ENCODE measurements around the gene LCNL1.
A peak's percentile ranks its signal among the peaks of the same experiment; 100 is the strongest.

The LCNL1 gene

DNA sequence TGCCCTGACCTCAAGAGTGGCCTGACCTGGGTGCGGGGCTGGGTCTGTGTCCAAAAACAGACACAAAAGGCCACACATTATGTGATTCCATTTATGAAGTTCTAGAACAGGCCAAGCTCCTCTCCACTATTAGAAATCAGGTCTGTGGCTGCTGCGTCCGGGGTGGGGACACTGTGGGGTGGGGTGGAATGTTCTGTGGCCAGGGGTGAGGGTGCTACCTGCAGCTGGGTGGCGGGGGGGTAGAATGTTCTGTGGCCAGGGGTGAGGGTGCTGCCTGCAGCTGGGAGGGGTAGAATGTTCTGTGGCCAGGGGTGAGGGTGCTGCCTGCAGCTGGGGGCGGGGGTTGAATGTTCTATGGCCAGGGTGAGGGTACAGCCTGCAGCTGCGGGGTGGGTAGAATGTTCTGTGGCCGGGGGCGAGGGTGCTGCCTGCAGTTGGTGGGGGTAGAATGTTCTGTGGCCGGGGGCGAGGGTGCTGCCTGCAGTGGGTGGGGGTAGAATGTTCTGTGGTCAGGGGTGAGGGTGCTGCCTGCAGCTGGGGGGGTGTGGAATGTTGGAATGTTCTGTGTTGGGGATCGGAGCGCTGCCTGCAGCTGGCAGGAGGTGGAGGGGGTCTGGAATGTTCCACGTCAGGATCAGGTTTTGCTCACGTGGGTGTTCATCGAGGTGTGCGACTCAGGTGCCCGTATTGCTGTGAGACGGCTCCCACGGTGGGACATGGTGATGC, 22.4 kb upstream of the LCNL1 start:
- peak in 2 of 5 experiments; percentile 57 to 62 for DNase-seq

DNA sequence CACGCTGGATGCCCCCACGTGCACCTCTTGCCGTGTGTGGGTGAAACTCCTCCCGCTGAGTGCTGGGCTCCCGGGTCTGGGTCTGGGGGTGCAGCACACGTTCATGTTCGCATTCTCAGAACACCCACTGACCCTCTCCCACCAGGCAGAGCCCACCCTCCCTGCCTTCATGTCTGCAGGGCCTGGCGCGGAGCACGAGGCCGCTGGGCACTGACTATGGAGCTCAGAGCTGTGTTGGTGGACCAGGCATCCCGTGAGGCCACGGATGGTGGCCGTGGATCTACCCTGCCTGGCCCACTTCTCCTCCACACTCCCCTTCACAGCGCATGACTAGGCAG, 21.9 kb upstream of the LCNL1 start:
- DNase-seq, result no peak

DNA sequence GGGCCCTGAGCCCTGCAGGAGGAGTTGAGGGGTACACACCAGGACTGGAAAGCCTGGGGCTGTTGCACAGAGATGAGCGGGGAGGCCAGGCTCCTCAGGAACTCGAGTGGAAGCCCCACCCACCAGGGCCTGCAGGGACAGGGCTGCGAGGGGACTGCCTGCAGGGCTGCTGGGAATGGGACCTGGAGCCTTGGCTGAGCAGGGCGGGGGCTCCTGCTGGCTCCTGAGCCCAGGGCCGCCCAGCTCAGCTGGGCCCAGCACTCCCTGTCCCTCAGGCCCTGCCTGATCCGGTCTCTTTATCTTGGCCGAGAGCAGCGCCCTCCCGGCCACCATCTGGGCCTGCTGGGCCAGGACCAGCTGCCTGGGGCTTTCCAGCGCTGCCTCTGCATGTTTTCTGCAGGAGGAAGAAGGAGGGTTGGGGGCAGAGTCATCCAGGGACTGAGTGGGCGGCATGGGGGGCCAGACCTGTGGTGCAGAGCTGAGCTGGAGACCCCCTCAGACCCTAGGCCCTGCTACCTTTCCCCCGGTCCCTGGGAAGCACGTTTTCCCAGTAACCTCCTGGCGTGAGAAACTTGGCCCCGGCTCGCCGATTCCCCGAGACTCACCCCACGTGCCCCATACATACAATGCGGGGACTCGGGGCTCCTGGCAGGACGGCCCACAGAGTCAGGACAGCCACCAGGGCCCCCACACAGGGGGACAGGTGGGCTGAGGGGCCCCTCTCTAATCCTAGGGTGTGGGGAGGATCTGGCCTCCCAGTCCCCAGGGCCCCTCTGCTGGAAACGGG, 21.3 kb upstream of the LCNL1 start:
- DNase-seq, result no peak

DNA sequence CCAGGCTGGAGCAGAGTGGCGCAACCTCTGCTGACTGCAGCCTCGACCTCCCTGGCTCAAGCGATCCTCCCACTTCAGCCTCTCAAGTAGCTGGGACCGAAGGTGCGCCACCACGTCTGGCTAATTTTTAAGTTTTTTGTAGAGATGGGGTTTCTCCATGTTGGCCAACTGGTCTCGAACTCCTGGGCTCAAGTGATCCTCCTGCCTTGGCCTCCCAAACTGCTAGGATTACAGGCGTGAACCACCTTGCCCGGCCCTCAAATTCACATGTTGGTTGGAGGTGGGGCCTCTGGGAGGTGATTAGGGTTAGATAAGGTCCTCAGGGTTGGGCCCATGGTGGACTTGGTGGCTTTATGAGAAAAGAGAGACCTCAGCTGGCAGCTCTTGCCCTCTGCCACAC, 20.6 kb upstream of the LCNL1 start:
- no peak for DNase-seq

DNA sequence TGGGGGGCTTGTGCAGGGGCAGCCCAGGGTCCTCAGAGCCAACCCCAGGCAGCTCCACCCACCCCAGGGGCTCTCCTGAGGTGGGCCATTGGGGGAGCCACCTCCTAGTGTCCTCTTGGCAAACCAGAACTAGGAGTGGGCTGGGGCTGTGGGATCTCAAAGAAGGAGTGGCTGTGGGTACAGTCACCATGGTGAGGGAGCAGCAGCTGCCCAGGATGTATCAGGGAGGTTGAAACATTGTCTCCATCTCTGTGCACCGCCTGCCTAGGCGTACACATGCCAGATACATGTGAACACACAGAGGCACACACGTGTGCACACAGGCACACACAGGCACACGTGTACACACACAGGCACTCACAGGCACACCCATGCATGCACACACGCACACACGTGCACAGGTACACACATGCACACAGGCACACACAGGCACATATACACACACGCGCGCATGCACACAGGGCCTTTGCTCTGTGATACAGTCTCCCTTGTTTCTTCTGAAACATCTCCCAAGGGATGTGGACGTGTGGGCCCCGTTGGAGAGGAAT, 20.0 kb upstream of the LCNL1 start:
- DNase-seq, result no peak

DNA sequence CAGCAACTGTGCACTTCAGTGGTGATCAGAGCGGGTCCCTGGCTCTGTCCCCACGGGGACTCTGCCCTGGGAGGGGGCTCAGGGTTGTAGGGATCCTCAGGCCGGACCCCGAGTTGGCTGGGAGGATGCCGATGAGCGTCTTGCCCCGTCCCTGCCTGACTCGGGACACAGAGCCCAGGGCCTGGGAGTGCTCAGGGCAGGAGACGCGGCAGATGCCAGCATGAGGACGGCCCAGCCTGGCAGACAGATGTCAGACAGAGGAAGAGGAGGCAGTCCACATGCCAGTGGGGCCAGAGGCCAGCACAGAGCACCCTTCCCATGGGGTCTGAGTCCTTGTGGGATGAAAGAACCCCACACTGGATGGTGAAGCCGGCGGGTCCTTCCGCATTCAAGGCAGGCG, 19.5 kb upstream of the LCNL1 start:
- no peak for DNase-seq

DNA sequence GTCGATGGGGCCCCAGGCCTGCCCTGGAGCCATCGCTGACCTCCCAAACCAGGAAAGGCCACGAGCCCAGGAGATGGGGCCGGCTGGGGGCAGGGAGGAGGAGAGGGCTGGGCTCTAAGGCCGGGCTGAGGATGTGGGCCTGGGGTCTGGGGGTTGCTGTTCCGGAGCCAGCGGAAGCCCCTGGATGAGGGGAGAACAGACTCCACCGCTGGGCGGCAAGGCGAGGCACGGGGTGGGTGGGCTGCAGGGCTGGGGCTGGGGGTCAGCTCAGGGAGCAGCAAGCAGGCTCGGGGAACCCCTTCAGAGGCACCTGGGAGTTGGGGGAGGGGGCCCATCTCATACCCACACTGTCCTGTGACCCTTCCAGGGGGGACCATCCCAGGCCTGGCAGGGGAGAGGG, 19.0 kb upstream of the LCNL1 start:
- DNase-seq, result no peak

DNA sequence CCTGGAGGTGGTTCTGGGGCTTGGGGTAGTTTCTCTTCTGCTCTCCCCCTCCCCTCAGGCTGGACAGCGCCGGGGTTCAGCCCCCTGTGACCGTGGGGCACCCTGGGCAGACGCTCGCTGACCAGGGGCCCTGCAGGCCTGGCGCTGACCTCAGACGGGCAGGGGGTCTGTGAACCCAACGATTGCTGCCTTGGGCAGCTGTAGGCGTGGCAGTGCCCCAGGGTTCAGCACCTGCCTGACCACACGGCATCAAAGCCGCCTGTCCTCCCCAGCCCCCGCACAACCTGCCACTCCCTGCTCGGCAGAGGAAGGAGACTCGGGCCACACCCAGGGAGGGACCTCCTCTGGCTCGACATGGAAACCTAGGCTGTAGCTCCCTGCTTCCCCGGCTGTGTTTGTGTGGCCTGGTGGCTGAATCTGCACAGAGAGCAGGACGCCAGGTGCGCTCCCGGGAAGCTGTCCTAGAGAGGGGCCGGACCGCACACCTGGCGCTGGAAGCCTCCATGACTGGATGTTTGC, 18.6 kb upstream of the LCNL1 start:
- no peak for DNase-seq

DNA sequence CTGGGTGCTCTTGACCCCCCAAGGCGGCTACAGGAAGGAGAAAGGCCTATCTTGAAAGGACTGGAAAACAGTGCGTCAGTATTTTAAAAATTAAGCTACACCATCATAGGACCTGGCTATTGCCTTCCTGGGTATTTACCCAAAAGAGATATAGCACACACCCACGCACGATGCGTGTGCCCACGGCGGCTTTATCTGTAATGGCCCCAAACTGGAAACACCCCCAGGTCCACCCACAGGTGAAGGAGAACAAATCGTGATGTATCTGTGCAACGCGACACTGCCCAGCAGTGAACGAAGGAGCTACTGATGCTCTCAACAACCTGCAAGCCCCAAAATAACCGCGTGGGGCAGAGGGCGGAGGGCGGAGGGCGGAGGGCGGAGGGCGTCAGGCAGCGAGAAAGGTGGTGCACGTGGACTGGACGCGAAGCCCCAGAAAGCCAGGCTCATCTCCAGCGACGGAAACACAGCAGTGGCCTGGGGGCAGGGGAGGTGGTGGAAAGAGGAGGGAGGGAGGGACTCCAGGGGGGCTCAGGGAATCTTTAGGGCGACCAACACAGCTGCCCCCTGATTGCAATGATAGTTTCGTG, 17.9 kb upstream of the LCNL1 start:
- DNase-seq, result no peak

DNA sequence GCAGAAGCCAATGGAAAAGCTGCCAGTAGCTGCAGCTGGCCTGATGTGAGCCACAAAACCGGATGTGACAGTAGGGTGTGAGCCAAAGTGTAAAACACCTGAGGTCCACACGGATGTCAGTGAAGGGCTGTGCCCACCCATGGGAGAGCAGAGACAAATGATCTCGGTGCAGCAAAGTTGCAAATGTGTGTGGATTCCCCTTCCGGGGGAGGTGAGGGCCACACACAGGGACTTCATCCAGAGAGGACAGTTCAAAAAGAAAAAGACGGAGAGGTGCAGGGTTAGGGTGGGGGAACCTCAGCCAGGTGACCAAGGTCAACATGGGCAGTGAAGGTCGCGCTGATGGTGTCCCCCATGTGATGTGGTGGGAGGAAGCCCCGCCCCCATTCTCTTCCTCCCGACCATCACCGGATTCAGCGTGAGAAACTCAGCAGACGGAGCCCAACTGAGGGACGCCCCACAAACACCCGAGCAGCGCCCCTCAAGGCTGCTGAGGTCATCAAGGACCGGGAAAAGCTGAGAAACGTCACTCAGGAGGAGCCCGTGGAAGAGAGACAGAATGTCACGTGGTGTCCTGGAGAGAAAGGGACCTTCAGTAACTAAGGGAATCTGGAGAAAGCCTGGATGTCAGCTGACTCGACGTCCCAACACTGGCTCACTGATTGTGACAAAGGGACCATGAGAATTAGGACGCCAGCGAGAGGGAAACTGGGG, 16.9 kb upstream of the LCNL1 start:
- DNase-seq, result peak in 2 of 5 experiments; percentile 63 to 76

DNA sequence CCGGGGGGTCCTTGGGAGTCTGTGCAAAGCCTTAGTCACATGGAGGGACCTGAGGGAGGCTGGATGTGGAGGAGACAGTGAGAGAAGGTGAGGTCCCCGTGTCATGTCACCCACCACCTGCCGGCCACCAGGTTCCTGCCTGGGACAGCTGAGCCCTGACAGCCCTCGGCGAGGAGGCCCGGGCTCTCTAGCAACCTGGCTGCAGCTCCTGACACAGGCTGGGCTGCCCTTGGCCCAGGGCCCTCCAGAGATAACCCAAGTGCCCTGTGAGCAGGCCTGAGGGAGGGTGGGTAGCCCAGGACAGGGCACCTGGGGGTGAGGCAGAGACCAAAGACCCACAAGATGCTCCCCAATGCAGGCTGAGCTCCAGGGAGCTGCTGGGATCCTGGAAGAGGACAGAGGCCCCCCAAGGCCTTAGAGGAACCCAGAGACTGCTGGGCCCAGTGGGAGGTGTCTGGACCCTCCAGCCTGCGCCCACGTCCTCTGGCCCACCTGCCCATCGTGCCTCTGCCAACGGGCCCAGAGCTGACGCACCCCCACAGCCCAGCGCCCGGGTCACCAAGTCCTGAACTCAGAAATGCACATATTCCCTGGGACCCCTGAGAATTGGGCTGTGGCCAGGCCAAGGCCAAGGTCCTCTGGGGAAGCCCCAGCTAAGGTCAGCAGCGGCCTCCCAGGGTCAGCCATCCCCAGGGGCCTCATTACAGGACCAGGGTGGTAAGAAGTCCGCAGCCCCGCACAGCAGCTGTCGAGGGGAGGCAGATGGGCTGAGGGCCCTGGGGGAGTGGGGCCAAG, 14.3 kb upstream of the LCNL1 start:
- DNase-seq, result no peak

DNA sequence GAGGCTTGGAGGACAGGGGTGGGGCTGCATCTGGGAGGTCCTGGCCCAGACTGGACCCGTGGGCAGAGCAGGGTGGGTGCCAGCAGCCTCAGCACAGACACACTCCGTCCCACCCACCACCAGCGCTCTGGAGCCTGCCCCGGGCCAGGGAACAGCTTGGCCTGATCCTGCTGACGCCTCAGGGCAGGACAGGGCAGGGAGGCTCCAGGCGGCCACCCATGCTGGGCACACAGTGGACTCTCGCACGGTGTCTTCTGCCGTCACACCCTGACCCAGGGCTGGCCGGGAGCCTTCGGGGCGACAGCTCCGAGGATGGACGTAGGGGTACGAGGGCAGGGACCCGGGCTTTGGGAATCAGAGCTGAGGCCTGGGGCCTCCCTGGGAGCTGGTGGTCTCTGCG, 13.6 kb upstream of the LCNL1 start:
- DNase-seq, result no peak

DNA sequence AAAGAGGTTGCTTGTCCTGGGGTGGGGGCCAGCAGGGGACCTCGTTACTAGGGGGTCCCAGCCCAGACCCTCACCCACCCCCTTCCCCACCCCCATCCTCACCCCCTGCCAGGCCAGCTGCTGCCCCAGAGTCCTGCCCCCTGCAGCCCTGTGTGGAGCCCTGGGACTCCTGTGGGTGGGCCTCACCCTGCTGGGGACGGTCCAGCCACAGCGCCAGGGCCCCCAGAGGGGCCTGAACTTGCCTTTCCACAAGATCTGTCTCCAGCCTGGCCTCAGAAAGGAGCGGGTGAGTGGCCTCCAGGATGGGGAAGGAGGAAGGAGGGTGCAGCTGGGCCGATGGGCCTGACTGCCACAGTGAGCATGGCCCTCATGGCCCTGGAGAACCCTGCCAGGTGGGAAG, 13.0 kb upstream of the LCNL1 start:
- no peak for DNase-seq

DNA sequence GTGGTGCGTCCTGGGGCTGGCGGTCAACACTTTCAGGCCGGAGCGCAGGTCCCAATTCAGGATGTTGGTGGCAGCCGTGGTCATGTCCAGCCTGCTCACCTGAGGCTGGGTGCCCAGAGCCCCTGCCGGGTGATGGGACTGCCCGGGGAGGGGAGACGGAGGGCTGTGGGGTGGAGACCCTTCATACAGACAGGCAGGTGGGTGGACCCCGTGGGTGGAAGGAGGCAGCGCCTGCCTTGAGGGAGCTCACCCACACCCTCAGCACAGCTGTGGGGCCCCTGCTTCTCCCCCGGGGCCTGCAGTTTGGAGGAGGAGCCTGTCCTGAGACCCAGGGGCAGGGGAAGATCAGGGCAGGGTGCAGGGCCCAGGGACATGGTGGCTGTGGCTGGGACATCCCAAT, 12.4 kb upstream of the LCNL1 start:
- DNase-seq, result no peak

DNA sequence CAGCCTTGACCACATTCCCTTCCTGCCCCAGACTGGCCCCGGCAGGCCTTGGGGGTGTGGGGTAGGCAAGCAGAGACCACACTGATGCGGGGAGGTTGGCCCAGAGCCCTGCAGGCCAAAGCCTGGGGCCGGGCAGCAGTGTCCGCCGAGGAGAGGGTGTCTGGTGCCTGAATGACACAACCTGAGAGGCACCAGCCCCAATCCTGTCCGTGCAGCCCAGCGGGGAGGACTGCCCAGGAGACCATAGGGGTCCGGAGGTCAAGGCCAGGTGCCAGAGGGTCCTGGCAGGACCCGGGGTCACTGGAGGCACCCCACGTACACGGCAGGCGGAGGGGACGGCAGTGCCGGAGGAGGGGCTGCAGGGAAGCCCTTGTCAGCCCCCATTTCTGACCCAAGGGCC, 11.0 kb upstream of the LCNL1 start:
- no peak for DNase-seq

DNA sequence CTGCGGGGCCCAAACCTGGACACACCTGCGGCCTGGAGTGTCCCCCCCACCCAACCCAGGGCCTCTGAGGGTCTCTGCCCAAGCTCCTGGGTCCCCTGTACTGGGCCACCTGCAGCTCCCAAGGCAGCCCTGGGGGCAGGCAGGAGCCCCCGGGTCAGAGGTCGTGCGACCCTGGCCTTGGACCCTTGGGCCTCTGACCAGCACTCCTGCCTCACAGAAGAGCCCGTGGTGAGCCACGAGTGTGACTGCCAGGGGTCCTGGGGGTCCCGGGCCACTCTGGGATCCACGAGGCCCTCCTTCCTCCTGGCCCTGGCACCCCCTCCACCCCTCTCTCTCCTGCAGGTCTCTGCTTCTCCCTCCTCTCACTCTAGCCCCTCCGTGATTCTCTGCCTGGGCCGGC, 10.5 kb upstream of the LCNL1 start:
- DNase-seq, result no peak

DNA sequence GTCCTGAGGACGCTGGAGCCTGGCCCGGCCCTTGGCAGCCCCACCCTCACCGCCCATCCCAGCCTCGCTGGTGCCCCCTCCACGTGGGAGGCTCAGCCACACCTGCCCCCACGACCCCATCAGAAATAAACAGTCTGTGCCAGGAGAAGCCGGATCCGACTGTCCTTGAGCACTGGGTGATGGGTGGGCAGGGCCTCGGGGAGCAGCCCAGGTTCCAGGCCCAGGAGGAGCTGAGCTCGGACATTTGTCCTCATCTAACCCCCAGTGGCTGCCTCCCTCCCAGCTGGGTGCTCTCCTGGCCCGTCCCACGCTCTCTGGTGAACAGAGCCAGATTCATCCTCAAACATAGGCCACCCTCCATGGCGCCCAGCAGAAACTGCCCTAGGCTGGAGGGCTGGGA, 10.1 kb upstream of the LCNL1 start:
- DNase-seq, result no peak

DNA sequence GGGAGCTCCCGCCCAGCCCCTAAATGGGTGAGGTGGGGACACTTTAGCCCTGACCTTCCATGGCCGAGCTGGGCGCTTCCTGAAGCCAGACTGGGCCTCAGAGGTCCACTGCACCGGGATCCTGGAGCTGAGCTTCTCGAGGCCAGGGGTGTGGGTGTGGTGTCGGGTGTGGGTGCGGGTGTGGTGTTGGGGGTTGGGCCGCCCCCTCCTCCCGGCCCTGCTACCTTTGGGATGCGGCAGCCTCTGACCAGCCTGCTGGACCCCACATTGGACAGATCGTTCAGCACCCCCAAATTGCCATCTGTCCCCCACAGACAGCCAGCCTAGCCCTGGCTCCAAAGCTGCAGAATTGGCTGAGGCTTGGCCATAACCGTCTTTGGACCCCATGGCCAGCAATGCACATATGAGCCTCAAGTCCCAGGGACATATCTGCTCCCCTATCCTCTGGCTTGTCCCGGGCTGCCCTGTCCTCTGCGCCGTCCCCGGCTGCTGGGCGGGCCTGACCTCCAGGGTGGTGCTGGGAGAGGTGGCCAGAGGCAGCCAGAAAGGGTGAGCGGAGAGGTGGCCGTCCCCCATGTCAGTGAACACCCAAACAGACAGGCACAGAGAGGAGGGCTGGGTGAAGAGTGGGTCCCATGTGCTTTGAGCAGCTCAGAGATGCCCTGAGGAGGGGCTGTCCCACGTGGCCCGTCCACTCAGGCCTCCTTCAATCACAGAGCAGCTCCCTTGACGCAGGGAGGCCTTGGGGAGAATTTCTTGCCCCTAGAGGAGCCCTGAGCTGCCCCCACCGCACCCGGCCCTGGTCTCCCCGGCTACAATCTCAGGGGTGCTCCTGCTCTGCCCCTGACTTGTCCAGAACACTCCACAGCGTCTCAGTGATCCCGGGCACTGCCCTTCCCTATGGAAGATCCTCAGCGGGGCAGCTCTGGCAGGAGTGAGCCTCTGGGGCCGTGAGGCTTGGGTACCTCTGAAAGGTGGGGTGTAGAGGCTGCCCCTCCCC, 8.9 kb upstream of the LCNL1 start:
- DNase-seq, result no peak

DNA sequence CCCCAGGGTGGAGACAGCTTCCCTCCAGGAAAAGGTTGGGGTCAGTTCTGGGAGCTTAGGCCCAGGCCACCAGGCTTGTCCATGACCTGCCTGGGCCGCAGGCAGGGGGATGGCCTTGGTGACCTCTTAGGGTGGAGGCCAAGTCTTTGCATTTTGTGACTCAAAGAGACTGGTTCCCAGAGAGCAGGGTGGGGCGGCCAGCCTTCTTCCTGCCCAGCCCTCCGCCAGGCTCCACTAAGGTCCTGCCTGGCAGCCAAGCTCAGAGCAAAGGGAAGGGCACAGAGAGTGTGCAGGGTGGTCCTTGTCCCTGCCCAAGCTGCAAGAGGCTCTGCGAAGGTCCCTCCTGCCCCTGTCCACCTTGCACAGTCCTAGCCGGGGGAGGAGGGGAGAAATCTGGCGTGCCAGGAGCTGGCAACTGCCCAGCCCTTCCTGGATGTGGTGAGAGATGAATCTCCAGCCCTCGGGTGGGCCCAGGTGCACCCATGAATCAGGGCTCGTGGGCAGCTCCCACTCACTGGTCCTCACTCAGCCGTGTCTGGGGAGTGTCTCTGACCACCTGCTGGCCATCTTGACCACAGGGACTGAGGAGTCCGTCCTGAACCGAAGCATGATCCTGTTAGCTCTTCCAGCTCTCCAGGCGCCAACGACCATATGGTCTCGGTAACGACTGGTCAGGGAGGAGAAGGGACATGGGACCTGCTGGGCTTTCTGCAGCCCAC, 7.8 kb upstream of the LCNL1 start:
- peak in 1 of 5 experiments; percentile 23 for DNase-seq

DNA sequence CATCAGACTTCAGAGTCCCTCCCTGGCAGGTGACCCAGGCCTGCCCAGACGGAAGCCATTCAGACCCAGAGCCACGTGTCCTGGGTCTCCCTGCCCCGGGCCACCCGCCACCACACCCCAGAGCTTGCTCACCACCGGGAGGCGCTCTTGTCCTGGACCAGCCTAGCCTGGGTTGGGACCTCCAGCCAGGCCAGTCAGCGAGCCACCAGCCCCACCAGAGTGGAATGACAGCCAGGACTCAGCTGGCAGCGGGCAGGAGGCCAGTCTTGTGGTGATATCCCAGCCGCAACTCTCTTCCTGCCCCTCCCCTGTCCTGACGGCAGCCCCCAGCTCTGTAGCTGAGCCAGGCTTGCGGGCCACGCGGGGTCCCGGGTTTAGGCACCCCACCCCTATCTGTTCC, 7.1 kb upstream of the LCNL1 start:
- DNase-seq, result peak in 1 of 5 experiments; percentile 19
